Esophagus (tissue), 2 donors: ENCODE measurements around the gene MMS22L. TPM values are rescaled to one million over a fixed set of nuclear protein-coding genes. Genes with fewer than 3 reads are reported as not detected.

ENCODE experiments used
- H3K27ac ChIP-seq, 2 donors: one replicate each; pipeline ENCODE4 v1.5.1; 2013; ENCODE audit warnings: low read depth in 2 of 2, mild to moderate bottlenecking in 2 of 2, inconsistent platforms in 1 of 2, low read length in 1 of 2, moderate library complexity in 1 of 2
- H3K27me3 ChIP-seq, 2 donors: one replicate each; pipeline ENCODE4 v1.6.1; 2013; ENCODE audit warnings: low read length in 2 of 2, control low read depth in 1 of 2, mild to moderate bottlenecking in 1 of 2; ENCODE audit not compliant: insufficient read depth in 2 of 2, control insufficient read depth in 1 of 2
- H3K36me3 ChIP-seq, 2 donors: one replicate each; pipeline ENCODE4 v1.6.1; 2013; ENCODE audit warnings: low read length in 1 of 2; ENCODE audit not compliant: control insufficient read depth in 2 of 2, insufficient read depth in 2 of 2
- H3K4me1 ChIP-seq, 2 donors: one replicate each; pipeline ENCODE4 v1.6.1; 2013; ENCODE audit warnings: low read length in 1 of 2; ENCODE audit not compliant: control insufficient read depth in 2 of 2, insufficient read depth in 2 of 2
- H3K4me3 ChIP-seq, 2 donors: one replicate each; pipeline ENCODE4 v1.5.1; 2013; ENCODE audit warnings: low read length in 2 of 2, mild to moderate bottlenecking in 2 of 2, low read depth in 1 of 2, moderate library complexity in 1 of 2
- H3K9me3 ChIP-seq, 2 donors: one replicate each; pipeline ENCODE4 v1.6.1; 2013; ENCODE audit warnings: mild to moderate bottlenecking in 2 of 2, low read depth in 1 of 2, low read length in 1 of 2, moderate library complexity in 1 of 2; ENCODE audit not compliant: control insufficient read depth in 2 of 2, insufficient read depth in 1 of 2
- WGBS, 2 donors: extraction: QIAGEN DNeasy Blood & Tissue Kit; methylation state at CpG; one replicate each; pipeline ENCODE4 v1.1.7; 2013; 5-methylcytosine and 5-hydroxymethylcytosine counted together
- polyA plus RNA-seq, 2 donors: library from polyadenylated mRNA; stranded (reverse); fragments of 200-250 nt; gene quantifications; one replicate each; pipeline ENCODE4 v1.2.3, GENCODE V29; 2013
- donor health status: healthy with polysubstance abuse.
- donor health status: Bipolar disorder and iron deficiency.

Gene MMS22L
- polyA plus RNA-seq, 2 donors = 1.8 to 2.4 TPM

DNA sequence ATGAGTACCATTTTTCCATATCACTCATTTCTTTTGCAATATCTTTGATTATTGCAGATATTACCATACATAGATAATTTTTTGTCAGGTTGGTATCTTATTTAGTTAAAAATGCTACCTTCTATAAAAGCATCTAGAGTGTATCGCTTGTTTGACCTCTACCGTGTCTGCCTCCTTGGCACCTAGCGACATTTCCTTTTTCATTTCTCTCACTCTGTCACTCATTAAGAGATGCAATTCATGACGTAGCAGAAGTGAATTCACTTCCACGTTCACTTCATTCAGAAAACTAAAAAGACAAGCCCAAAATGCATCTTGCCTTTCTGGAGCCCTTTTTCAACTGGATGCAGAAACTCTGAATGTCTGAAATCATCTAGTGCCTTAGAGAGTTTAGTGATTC lies 172.9 kb downstream of the MMS22L start:
- Histone ChIP-seq H3K27ac (no peak overlapping the region), H3K9me3 (peaks cover 3% of the 10 kb centered on the region in 2 donors), H3K4me1 (no peaks in the 10 kb centered on the region), H3K4me3 (no peak overlapping the region), H3K27me3 (no peaks in the 10 kb centered on the region), H3K36me3 (no peaks in the 10 kb centered on the region)
- 68 to 74% methylated on average over 5 of the region's 5 CpGs for WGBS, 2 donors

DNA sequence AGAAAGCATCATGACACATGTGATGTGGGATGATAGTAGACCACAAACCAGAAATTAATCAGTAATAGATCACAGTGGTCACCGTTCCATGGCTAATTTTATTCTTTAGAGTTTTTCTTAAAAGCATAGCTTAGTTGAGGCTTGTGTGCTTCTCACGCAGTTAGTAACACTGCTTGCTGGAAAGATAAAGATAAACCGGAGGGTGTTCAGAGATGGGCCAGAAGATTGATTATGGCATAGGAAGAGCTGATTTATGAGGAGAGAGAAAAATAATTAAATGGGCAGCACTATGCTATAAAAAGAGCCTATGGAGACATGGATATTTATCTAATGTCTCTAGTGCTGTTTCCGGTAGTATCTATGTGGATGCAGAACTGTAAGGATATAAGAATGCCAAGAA lies 173.6 kb downstream of the MMS22L start:
- Histone ChIP-seq H3K27ac (no peak overlapping the region), H3K27me3 (no peaks in the 10 kb centered on the region), H3K36me3 (no peaks in the 10 kb centered on the region), H3K4me1 (no peaks in the 10 kb centered on the region), H3K4me3 (no peak overlapping the region), H3K9me3 (peaks cover 3% of the 10 kb centered on the region in 2 donors)
- 78 to 81% methylated on average over 4 of the region's 4 CpGs for WGBS, 2 donors

DNA sequence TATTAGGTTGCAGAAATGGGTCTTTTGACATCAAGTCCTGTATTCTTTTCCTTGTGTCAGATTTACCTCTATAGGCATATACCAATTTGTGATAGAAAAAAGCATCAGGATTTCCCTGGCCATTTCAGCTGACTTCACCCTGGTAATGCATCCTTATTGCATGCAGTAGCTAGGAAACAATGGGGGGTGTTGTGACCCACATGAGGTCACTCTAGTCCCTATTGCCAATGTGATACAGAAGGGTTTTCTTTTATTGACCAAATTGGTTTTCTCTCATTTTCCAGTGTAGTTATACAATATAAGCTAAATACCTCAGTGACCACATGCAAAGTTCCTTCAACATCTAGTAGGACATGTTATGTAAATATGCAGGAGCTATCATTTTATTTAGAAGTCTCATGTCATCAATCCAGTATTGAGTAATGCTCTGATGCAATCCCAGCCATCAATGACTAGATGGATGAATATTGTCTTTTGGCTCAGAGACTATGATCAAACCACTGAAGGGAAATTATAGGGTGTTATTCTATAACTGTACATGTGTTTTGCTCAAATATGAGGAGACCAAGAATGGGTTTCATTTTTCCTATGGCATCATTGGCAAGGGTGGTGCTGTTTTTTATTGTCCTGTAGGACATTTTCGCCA lies 180.7 kb downstream of the MMS22L start:
- Histone ChIP-seq H3K36me3 (no peaks in the 10 kb centered on the region), H3K27ac (no peak overlapping the region), H3K4me3 (no peak overlapping the region), H3K27me3 (no peaks in the 10 kb centered on the region), H3K4me1 (no peaks in the 10 kb centered on the region), H3K9me3 (no peaks in the 10 kb centered on the region)
- WGBS, 2 donors = 85 to 86% methylated on average over 1 of the region's 1 CpG

DNA sequence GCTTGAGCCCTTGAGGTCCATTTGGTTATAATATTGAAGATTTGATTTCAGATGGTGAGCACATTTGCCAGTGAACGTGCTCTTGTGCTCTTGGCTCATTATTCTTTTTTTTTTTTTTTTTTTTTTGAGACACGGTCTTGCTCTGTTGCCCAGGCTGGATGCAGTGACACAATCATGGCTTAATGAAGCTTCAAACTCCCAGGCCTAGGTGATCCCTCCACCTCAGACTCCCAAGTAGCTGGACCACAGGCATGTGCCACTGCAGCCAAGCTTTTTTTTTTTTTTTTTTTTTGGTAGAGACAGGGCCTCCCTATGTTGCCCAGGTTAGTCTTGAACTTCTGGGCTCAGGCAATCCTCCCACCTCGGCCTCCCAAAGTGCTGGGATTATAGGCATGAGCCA lies 182.3 kb downstream of the MMS22L start:
- H3K27ac ChIP-seq = no peak overlapping the region
- no peaks in the 10 kb centered on the region for H3K36me3 ChIP-seq
- H3K9me3 ChIP-seq = no peaks in the 10 kb centered on the region
- 73 to 74% methylated on average over 3 of the region's 3 CpGs for WGBS, 2 donors
- H3K4me3 ChIP-seq = no peak overlapping the region
- H3K4me1 ChIP-seq = no peaks in the 10 kb centered on the region
- H3K27me3 ChIP-seq = no peaks in the 10 kb centered on the region

DNA sequence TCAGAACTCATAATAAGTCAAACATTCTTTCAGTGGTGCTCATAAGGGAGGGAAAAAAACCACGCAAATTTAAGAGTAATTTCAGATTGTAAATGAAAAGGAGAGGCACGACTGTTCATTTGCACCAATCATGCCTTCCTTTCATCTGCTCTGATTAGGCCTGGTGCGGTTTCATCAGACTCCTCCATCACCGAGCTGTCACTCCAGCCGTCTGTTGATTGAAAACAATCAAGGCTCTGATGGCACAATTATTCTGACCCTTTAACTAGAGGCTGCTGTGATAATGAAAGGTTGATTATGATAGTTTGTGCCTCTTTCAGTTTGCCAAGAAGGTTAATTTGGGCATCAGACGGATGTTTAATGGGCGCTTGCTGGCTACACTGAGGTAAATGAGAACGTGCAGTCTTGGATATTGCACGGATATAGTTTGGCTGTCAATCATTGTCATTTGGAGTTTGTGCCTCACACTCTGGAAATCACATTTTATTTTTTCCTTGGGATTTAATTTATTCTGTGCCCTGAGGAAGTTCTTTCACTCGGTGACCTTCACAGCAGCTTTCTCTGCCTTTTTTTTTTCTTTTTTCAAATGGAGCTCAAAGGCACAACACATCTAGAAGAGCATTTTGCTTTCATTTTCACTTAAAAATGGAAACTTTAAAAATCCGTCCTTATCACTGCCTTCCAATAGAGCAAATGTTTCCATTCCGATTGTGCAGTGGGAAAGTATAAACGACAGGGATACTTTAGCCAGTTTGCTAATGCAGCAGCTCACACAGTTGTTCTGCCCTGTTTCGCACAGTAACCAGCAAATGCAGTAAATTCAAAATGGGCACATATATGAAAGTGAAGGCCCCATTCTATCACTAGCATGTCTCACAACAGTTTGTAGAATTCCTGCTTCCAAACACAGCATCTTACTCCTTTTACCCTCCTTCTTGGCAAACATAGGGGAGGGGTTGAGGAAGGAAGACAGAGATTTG lies 185.7 kb downstream of the MMS22L start:
- no peak overlapping the region for H3K27ac ChIP-seq
- no peaks in the 10 kb centered on the region for H3K4me1 ChIP-seq
- WGBS, 2 donors = 73 to 74% methylated on average over 14 of the region's 14 CpGs
- H3K9me3 ChIP-seq = no peaks in the 10 kb centered on the region
- no peaks in the 10 kb centered on the region for H3K27me3 ChIP-seq
- H3K36me3 ChIP-seq = no peaks in the 10 kb centered on the region
- H3K4me3 ChIP-seq = no peak overlapping the region

DNA sequence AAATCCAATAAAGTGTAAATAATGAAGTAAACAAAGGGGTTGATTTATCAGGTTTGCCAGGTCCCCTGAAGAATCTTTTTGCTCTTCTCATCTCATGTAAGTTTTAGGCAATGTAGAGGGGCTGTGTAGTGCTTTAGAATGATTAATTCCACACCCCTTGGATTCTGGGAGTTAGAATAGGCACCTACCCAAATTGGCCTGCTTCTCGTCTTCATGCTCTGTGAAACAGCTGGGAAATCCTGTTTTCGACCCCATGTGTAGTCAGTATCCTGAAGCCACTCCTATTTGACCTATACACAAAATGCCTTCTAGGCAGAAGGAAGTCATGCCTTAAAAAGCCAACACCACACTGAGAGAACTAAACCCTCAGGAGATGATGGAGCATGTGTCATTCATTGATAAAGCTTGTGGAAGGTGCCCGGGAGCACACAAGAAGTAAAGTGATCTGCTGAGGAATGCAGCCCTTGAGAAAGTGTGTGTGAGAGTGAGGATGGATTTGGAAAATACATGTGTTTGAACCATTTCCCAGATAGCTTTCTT lies 187.6 kb downstream of the MMS22L start:
- Histone ChIP-seq H3K36me3 (no peaks in the 10 kb centered on the region), H3K9me3 (no peaks in the 10 kb centered on the region), H3K27ac (no peak overlapping the region), H3K4me1 (no peaks in the 10 kb centered on the region), H3K27me3 (no peaks in the 10 kb centered on the region), H3K4me3 (no peak overlapping the region)
- 35 to 67% methylated on average over 3 of the region's 3 CpGs for WGBS, 2 donors

DNA sequence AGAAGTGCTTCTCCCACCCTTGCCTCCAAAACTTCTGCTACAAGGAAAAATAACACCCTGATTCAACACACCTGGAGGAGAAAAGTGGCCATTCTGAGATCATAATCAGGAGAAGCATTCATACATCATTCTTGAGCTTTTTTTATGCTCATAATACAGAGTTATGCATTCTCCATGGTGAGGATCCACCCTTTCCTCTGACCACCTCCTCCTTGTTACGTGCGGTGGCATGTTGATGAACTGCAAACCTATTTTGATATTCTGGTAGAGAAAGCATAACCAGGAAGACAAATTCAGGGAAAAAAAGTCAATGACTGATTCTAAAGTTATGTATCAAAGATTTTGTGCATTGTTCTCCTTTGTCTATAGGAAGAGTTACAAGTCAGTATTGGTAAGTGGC lies 188.6 kb downstream of the MMS22L start:
- WGBS, 2 donors = 92 to 98% methylated on average over 2 of the region's 2 CpGs

DNA sequence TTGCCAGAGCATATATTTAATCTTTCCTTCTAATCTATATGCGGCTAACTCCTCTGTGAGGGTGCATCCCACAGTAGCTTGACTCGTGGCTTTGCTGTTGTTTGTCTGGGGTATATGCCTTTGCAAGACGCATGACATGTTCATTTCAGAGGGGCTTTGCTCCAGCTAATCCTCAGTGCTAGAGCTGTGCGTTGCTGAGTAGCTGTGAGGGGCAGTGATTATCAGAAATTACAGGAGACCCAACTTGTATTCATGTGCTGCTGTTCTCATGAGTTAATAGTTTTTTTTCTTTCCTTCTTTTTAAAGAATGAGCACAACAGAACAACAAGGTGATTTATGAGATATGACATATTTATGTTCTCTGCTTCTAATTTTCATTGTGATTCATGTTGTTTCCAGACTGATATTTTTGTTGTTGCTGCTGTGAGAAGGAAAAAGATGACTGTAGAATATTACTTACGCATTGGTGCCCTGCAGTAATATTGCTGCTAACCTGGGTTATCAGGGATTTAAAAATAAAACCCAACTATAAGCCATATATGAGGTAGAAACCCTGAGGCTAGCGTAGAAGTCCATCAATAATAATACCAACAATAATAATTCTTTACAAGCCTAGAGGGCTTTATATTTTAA lies 190.2 kb downstream of the MMS22L start:
- 78 to 83% methylated on average over 6 of the region's 6 CpGs for WGBS, 2 donors
- H3K27me3 ChIP-seq = no peaks in the 10 kb centered on the region
- no peaks in the 10 kb centered on the region for H3K36me3 ChIP-seq
- H3K9me3 ChIP-seq = no peaks in the 10 kb centered on the region
- H3K27ac ChIP-seq = no peak overlapping the region
- H3K4me3 ChIP-seq = no peak overlapping the region
- H3K4me1 ChIP-seq = no peaks in the 10 kb centered on the region

More for the DNA sequence above, 188.6 kb downstream of the MMS22L start:
- Histone ChIP-seq H3K36me3 (no peaks in the 10 kb centered on the region), H3K27ac (no peak overlapping the region), H3K4me1 (no peaks in the 10 kb centered on the region), H3K4me3 (no peak overlapping the region), H3K27me3 (no peaks in the 10 kb centered on the region), H3K9me3 (no peaks in the 10 kb centered on the region)
